CD4-positive, alpha-beta memory T cell (primary cell): Measurements from ENCODE around the gene ARAP1. TPM values are rescaled to one million over a fixed set of nuclear protein-coding genes. Genes with fewer than 3 reads are reported as not detected.

Source experiments
- CTCF ChIA-PET: fragments of 350-600 bp; sonication (Branson Sonifier 250); formaldehyde crosslinking; loops from one replicate; lab custom pipeline; 2021; ENCODE audit warnings: inconsistent platforms; ENCODE audit not compliant: partially characterized antibody; lab: Charles Lee
- POLR2A ChIA-PET: fragments of 350-600 bp; sonication (Branson Sonifier 250); formaldehyde crosslinking; loops from one replicate; lab custom pipeline; 2021; ENCODE audit not compliant: partially characterized antibody; lab: Charles Lee
- DNase-seq, 5 donors: peaks; one replicate each; pipeline versions ENCODE4 v3.0.0 to v3.0.0-alpha.2; 2020 to 2022; ENCODE audit warnings: mixed read lengths in 1 of 5
- H3K27ac ChIP-seq: one replicate; pipeline ENCODE4 v1.7.0; 2013; ENCODE audit warnings: low read depth, low read length
- H3K27me3 ChIP-seq: 2 replicates; pipeline ENCODE4 v1.7.0; 2013; ENCODE audit warnings: mild to moderate bottlenecking, low read length, moderate library complexity; ENCODE audit not compliant: insufficient read depth
- H3K36me3 ChIP-seq: 2 replicates; pipeline ENCODE4 v1.7.0; 2013; ENCODE audit warnings: mild to moderate bottlenecking, low read length, moderate library complexity; ENCODE audit not compliant: insufficient read depth
- H3K4me1 ChIP-seq: 2 replicates; pipeline ENCODE4 v1.7.0; 2013; ENCODE audit warnings: mild to moderate bottlenecking, low read length, moderate library complexity; ENCODE audit not compliant: insufficient read depth
- H3K4me3 ChIP-seq, 2 donors: one replicate each; pipeline ENCODE4 v1.7.0; 2013; ENCODE audit warnings: low read length in 2 of 2, mild to moderate bottlenecking in 1 of 2
- H3K9me3 ChIP-seq, 2 donors: one replicate each; pipeline ENCODE4 v1.7.0; 2013; ENCODE audit warnings: low read length in 2 of 2, control low read depth in 1 of 2; ENCODE audit not compliant: control insufficient read depth in 1 of 2
- H3K27ac Mint-ChIP-seq, 7 donors: one replicate each; pipeline ENCODE4 v1.8.0; 2020 to 2021; ENCODE audit warnings: mixed read lengths in 7 of 7, mild to moderate bottlenecking in 6 of 7, inconsistent platforms in 3 of 7, moderate library complexity in 3 of 7
- H3K27me3 Mint-ChIP-seq, 2 donors: one replicate each; pipeline ENCODE4 v1.8.0; 2020 to 2021; ENCODE audit warnings: mixed read lengths in 2 of 2
- H3K36me3 Mint-ChIP-seq, 2 donors: one replicate each; pipeline ENCODE4 v1.8.0; 2020 to 2021; ENCODE audit warnings: mixed read lengths in 2 of 2, inconsistent platforms in 1 of 2, mild to moderate bottlenecking in 1 of 2
- H3K4me1 Mint-ChIP-seq, 4 donors: one replicate each; pipeline ENCODE4 v1.8.0; 2020 to 2021; ENCODE audit warnings: mixed read lengths in 4 of 4, mild to moderate bottlenecking in 1 of 4
- H3K4me3 Mint-ChIP-seq, 8 donors: one replicate each; pipeline ENCODE4 v1.8.0; 2020 to 2021; ENCODE audit warnings: mixed read lengths in 8 of 8, mild to moderate bottlenecking in 7 of 8, moderate library complexity in 6 of 8, inconsistent platforms in 3 of 8
- H3K9me3 Mint-ChIP-seq, 8 donors: one replicate each; pipeline ENCODE4 v1.8.0; 2020 to 2021; ENCODE audit warnings: mixed read lengths in 8 of 8, mild to moderate bottlenecking in 5 of 8, inconsistent platforms in 3 of 8, moderate library complexity in 1 of 8
- intact Hi-C: fragments of 100-400 bp; cut with micrococcal nuclease; formaldehyde crosslinking; loops from one replicate; pipeline ENCODE4 v1.15.1; 2023
- polyA plus RNA-seq, 2 donors: library from polyadenylated mRNA; unstranded; fragments of 300-500 nt; fragmentation: Illumina TruSeq; gene quantifications; one replicate each; pipeline ENCODE4 v1.2.3, GENCODE V29; 2021
- total RNA-seq, 2 experiments: library from RNA; stranded (reverse); gene quantifications; one replicate each; pipeline ENCODE4 v1.2.3, GENCODE V29; 2021

The ARAP1 gene
- total and polyA plus RNA-seq, 4 experiments from 2014 or later: 9.5 to 157 (median 90.1) TPM

DNA sequence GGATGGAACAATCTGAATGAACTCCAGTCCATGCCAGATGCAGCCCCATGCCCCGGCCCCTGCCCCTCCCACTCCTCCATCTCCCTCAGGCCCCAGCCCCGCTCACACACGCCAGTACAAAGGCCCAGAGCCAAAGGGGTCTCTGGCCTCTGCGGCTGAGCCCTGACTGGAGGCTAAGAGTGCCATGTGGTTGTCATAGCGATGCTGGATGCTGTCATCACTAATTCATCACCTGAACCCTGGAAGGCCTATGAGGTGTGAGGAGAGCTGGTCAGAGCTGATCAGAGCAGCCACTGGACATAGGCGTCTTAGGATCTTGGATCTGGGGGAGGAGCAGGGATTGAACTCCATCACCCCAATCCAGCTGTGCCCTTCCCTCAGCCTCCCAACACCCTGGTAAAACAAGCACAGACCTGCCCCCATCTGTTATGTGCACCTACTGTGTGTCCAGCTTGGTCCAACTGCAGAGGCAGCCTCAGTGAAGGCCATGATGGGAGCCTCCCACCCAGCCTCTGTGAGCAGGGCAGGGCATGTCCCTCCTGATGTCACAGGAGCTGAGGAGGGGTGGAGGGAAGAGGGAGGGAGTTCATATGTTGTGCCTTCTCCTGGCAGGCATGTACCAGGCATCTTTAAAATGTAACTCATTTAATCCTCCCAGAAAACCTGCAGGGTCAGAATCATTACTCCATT, 94.7 kb downstream of the ARAP1 start:
- Mint-ChIP-seq H3K36me3 (no peaks in the 10 kb centered on the region), H3K9me3 (no peaks in the 10 kb centered on the region), H3K4me1 (no peaks in the 10 kb centered on the region), H3K27ac (no peak overlapping the region), H3K4me3 (no peak overlapping the region), H3K27me3 (peaks cover 1 to 6% of the 10 kb centered on the region in 2 donors)
- ChIA-PET POLR2A (no interaction called here), CTCF (interaction anchor here (1.3 kb wide), 1 partner anchor 14 kb away, joined by 3 read pairs; no protein-coding TSS in a partner anchor)
- intact Hi-C loops: no loop called here
- H3K27ac ChIP-seq: no peak overlapping the region
- H3K4me1 ChIP-seq: no peaks in the 10 kb centered on the region
- H3K4me3 ChIP-seq: no peak overlapping the region
- H3K36me3 ChIP-seq: no peaks in the 10 kb centered on the region
- no peaks in the 10 kb centered on the region for H3K9me3 ChIP-seq
- DNase-seq: no peak
- H3K27me3 ChIP-seq: no peaks in the 10 kb centered on the region

- POLR2A ChIA-PET: no interaction called here
- no peak for DNase-seq
- Histone ChIP-seq H3K4me3 (no peak overlapping the region), H3K27ac (no peak overlapping the region), H3K27me3 (no peaks in the 10 kb centered on the region), H3K4me1 (no peaks in the 10 kb centered on the region), H3K36me3 (no peaks in the 10 kb centered on the region), H3K9me3 (no peaks in the 10 kb centered on the region)
- Mint-ChIP-seq H3K4me1 (no peaks in the 10 kb centered on the region), H3K27me3 (peaks cover 1 to 6% of the 10 kb centered on the region in 2 donors), H3K9me3 (no peaks in the 10 kb centered on the region), H3K27ac (peak overlapping the region in 1 of 7 donors; percentile 76), H3K36me3 (no peaks in the 10 kb centered on the region), H3K4me3 (no peak overlapping the region)
- CTCF ChIA-PET: no interaction called here
- intact Hi-C loops: no loop called here
Measured at GRCh38 chr11:72655896-72656464, 96.2 kb downstream of the ARAP1 start.

DNA sequence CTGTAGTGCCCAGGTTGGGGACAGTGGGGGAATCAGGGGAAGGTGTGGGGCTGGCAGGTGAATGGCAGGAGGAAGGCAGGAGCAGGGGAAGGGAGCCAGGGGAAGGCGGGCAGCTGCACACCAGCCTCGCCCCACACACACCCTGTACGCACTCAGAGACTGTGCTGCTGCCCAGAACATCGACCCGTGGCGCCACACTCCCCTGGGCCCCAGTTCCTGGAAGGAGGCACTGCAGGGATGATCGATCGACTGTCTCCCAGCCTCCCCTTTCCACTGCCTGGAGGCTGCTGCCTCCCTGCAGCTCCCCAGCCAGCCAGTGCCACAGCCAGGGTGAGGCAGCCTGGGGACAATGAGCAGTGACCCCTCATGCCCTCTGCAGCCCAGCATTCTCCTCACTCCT, 97.2 kb downstream of the ARAP1 start:
- Mint-ChIP-seq H3K9me3 (no peaks in the 10 kb centered on the region), H3K27me3 (peaks cover 0 to 2% of the 10 kb centered on the region in 2 donors), H3K4me1 (no peaks in the 10 kb centered on the region), H3K36me3 (no peaks in the 10 kb centered on the region), H3K4me3 (no peak overlapping the region), H3K27ac (no peak overlapping the region)
- Histone ChIP-seq H3K36me3 (no peaks in the 10 kb centered on the region), H3K27me3 (no peaks in the 10 kb centered on the region), H3K9me3 (no peaks in the 10 kb centered on the region), H3K4me1 (no peaks in the 10 kb centered on the region), H3K4me3 (no peak overlapping the region), H3K27ac (no peak overlapping the region)
- POLR2A ChIA-PET: interaction anchor here (0.6 kb wide), 1 partner anchor 48 kb away, joined by 3 read pairs; no protein-coding TSS in a partner anchor
- no peak for DNase-seq
- intact Hi-C loops: no loop called here
- CTCF ChIA-PET: no interaction called here

DNA sequence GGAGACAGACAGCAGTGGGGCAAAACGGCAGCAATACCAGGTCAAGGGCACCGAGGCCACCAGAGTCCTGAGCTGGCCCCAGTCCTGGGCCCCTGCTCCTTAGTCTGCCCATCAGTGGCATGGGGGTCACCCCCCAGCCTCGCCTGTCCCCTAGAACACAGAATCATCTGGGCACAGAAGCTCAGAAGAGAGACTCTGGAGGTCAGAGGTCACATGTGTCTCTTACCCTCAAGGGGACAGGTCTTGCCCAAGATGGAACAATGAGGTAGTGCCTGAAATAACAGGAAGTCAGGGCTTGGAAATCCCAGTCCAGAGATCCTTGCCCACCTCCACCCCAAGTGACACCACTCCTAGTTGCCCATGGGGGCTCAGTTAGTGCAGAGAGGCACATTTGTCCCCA, 98.6 kb downstream of the ARAP1 start:
- ChIA-PET POLR2A (no interaction called here), CTCF (no interaction called here)
- no peak overlapping the region for H3K27ac ChIP-seq
- no peak overlapping the region for H3K27ac Mint-ChIP-seq
- H3K36me3 ChIP-seq: no peaks in the 10 kb centered on the region
- no peak overlapping the region for H3K4me3 Mint-ChIP-seq
- H3K4me1 Mint-ChIP-seq: no peaks in the 10 kb centered on the region
- no peaks in the 10 kb centered on the region for H3K4me1 ChIP-seq
- intact Hi-C loops: no loop called here
- H3K27me3 ChIP-seq: no peaks in the 10 kb centered on the region
- H3K27me3 Mint-ChIP-seq: peaks cover 0 to 2% of the 10 kb centered on the region in 2 donors
- H3K36me3 Mint-ChIP-seq: no peaks in the 10 kb centered on the region
- H3K4me3 ChIP-seq: no peak overlapping the region
- no peaks in the 10 kb centered on the region for H3K9me3 Mint-ChIP-seq
- H3K9me3 ChIP-seq: no peaks in the 10 kb centered on the region
- DNase-seq: no peak

- no peaks in the 10 kb centered on the region for H3K36me3 ChIP-seq
- Mint-ChIP-seq H3K27me3 (no peaks in the 10 kb centered on the region), H3K36me3 (no peaks in the 10 kb centered on the region), H3K4me1 (no peaks in the 10 kb centered on the region), H3K9me3 (no peaks in the 10 kb centered on the region), H3K4me3 (no peak overlapping the region), H3K27ac (peak overlapping the region in 2 of 7 donors; percentile 65 to 81)
- ChIA-PET POLR2A (no interaction called here), CTCF (interaction anchor here (0.8 to 1.3 kb wide), 2 partner anchors 10 to 15 kb away, joined by 3 read pairs; no protein-coding TSS in a partner anchor)
- intact Hi-C loops: no loop called here
- H3K4me1 ChIP-seq: no peaks in the 10 kb centered on the region
- H3K27me3 ChIP-seq: no peaks in the 10 kb centered on the region
- no peaks in the 10 kb centered on the region for H3K9me3 ChIP-seq
- no peak overlapping the region for H3K4me3 ChIP-seq
- no peak overlapping the region for H3K27ac ChIP-seq
- DNase-seq: no peak
Measured at GRCh38 chr11:72652873-72653630, 99.2 kb downstream of the ARAP1 start.

DNA sequence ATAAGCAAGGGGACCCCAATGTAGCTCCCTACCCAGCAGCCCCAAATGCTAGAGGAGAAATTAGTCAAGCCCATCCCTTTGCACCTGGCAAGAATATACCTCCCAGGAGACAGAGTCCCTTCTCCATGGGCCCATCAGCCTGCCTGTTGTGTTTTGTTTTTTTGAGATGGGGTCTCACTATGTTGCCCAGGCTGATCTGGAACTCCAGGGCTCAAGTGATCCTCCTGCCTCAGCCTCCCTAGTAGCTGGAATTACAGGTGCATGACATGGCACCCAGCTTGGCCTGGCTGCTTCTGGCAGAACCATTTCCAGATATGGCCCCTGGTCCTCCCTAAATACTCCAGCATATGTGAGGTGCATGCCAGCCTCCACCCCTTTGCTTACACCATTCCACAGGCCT, 100.1 kb downstream of the ARAP1 start:
- Mint-ChIP-seq H3K4me1 (no peaks in the 10 kb centered on the region), H3K27ac (no peak overlapping the region), H3K36me3 (no peaks in the 10 kb centered on the region), H3K4me3 (no peak overlapping the region), H3K27me3 (no peaks in the 10 kb centered on the region), H3K9me3 (no peaks in the 10 kb centered on the region)
- Histone ChIP-seq H3K9me3 (no peaks in the 10 kb centered on the region), H3K4me1 (no peaks in the 10 kb centered on the region), H3K27me3 (no peaks in the 10 kb centered on the region), H3K4me3 (no peak overlapping the region), H3K36me3 (no peaks in the 10 kb centered on the region), H3K27ac (no peak overlapping the region)
- ChIA-PET POLR2A (no interaction called here), CTCF (interaction anchor here (0.8 to 1.3 kb wide), 2 partner anchors 9 to 16 kb away, joined by 3 read pairs; no protein-coding TSS in a partner anchor)
- intact Hi-C loops: no loop called here
- DNase-seq: no peak
